Stimulated activated CD8-positive, alpha-beta memory T cell treated with anti-CD3 and anti-CD28 coated beads, Interleukin-15, amount 100 ng/mL, for 4 hours (primary cell): ENCODE measurements around the gene ZFYVE28.
"Not testable (repeated sequence)": the region's sequence is repeated elsewhere in the genome, so short reads cannot be mapped to it uniquely, and the experiment has no call there.

Experiments
- DNase-seq, 2 donors: peaks; one replicate each; pipeline ENCODE4 v3.0.0-alpha.2; 2020; ENCODE audit warnings: low read depth in 2 of 2

ZFYVE28 gene

DNA sequence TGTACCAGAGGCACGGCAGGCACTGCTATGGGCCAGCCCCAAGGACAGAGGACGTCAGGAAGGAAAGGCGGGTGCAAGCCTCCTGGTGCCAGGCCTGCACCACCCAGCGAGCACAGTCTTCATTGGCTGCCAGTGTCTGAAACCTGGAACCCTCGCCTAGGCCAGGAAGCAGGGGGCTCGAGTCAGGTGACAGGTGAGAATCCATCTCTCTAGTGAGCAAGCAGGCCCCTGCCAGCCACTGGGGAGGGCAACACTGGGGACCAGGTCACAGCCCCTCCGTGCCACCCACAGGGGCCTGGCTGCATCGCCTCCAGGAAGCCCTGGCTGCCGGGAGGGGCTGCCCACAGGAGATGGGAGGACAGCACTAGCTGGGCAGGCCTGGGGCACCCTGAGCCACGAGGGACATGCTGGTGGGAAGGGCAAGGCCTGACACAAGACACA, 169.6 kb downstream of the ZFYVE28 start:
- DNase-seq: no peak

GRCh38 chr4:2248044-2248780, 170.2 kb downstream of the ZFYVE28 start:
- DNase-seq: no peak

DNA sequence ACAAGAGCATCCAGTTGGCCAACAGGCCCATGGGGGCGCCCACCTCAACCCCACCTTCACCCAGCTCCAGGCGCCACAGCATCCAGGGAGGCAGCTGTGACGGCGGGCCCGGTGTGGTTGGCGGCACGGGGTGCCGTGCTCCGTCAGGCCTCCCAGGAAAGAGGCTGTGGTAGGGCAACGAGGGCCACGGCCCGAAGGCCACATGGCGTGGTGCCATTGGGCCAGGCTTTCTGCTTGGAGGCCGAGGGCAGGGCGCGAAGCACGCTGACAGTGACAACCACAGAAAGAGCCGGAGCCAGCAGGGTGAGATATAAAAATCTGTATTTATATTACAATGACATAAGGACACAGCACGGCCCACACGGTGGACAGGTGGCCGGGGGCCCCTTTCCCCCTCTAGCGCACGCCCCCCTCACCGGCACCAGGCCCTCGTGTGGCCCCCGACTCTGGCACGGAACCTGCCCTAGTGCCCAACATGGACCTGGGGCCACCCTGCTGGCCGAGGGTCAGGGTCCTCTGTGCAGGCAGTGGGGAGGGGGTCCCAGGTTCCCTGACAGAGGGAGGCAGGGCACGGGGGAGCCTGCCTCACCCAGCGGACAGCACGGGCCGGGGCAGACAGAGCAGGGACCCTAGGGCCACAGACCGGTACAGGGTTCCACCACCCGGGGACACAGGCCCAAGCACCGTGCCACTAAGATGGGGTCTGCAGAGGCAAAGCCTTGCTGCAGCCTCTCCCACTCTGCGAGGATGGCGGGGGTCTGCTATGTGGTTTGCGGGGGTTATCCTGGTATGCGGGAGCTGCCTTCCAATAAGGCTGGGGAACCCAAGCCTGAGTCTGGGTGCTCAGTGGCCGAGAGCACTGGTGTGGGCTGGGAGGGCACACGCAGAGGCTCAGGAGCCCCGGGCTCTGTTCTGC, 171.1 kb downstream of the ZFYVE28 start:
- DNase-seq: no peak

DNA sequence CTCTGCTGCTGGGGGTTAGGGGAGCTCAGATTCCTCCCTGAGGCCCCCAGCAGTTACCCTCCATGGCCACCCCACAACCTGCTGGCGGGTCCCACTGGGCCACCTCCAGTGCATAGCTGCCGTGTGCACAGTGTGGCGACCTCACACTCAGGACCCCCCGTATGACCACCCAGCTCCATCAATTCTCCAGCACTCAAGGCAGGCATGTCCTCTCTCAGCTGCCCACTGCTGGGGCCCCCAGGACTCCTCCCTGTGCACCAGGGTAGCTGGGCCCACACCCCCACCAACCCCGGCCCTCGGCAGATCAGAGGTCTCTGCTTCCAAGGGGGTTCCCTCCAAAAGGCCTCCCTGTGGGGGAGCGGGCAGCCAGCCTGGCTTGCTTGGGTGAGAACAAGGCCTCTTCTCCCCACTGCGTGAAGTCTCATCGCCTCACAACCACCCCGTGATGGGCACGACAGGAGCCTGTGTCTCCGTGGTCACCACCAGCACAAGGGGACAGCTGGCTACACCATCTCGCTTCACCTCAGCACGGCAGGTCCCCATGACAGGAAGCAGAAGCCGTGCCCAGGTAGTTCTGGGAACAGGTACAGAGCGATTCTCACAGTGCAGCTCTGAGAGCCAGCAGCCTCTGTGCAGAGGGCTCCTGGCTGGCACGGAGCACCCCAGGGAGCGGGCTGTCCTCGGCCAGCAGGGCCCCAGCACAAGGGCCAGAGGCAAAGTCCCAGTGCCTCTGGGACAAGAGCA, 171.9 kb downstream of the ZFYVE28 start:
- no peak for DNase-seq

DNA sequence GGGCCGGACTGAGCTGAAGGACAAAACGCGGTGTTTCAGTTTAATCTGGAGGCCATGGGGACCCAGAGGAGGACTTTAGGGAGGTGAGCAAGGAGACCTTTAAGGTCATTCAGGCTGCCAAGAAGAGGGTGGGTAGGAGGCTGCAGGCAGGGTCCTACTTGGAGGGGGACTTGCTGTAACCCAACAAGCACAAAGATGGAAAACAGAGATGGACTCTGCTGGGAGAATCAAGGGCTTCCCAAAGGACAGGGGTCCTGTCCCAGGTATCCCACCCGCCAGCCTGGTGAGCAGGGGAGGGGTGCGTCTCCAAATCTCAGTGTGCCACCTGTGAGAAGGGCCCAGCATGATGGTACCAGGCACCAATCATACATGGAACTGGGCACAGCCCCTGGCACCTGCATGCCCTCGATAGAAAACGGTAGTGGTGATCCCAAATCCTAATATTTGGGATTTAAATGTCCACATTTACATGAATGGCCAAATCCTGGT, 172.6 kb downstream of the ZFYVE28 start:
- no peak for DNase-seq

GRCh38 chr4:2245057-2245786, 173.2 kb downstream of the ZFYVE28 start:
- no peak for DNase-seq

DNA sequence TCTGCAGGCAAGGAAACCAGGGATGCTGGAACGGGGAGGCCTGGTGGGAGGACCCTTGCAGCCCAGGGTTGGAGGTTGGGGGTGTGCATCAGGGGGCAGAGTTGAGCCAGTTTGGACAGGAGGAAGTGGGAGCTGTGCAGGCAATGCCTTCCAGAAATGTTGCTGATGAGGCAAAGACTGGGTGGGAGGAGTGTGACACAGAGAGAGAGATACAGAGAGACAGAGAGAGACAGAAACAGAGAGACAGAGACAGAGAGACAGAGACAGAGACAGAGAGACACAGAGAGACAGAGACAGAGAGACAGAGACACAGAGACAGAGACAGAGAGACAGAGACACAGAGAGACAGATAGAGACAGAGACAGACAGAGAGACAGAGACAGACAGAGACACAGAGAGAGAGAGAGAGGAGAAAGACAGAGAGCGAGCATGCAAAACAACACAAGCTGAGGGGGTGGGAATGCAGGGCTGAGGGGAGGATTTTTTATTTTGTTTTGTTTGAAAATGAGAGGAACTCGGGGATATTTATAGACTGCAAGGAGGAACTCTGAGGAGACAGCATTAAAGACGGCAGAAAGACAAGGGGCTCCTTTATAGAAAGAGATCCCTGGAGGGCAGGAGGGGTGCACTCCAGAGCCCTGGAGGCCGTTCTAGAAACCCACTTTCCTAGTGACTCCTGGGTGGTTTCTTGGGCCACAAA, 174.6 kb downstream of the ZFYVE28 start:
- no peak for DNase-seq

DNA sequence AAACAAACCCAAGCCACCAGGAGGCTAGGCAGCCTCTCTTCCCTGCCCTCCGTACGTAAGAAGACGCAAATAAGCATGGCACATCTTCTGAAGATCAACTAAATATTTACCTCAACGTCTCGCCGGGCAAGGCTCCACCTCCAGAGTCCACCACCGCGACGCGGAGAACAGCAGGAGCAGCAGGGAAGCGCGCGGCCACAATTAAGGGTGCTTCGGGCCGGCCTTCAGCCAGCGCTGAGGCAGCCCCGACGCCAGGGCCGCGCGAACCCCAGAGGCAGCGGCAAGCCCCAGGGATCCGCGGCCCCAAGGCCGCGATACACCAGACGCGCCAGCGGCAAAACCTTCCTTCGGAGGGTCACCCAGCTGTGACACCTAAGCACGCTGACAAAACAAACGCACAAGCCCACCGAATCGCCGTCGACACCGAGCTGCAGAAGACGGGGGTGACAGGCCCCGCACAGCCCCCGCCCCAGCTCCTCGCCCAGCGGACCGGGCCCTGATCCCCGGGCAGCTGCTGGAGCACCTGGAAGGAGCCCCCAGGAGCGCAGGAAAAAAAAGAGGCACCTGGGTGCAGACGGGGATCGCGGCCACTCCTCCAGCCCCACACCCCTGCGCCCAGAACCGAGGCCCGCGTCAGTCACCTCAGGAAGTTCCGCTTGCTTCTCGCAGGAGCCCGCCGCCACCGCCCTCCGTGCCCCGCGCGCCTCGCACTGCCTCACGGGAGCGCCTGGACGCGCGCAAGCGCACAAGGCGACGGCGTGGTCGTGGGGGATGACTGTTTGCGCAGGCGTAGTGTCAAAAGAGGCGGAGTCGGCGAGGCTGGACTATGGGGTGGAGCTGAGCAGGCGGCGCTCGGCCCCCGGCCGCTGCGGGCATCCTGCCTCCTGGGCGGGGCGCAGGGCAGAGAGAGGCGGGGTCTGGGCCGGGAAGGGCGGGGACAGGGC, 176.8 kb downstream of the ZFYVE28 start, which contains the start of the genes HAUS3 and POLN:
Gene HAUS3, minus strand, starts transcription at position 712 of the 944 bp plus-strand sequence. CDS start 1,175 bp downstream, outside the sequence.
Gene POLN, minus strand, starts transcription at position 712 of the 944 bp plus-strand sequence. CDS start 12,890 bp downstream, outside the sequence.
- peak; percentile 98 to 99 for DNase-seq

- DNase-seq: no peak
Measured at GRCh38 chr4:2241003-2241402, 177.4 kb downstream of the ZFYVE28 start.

DNA sequence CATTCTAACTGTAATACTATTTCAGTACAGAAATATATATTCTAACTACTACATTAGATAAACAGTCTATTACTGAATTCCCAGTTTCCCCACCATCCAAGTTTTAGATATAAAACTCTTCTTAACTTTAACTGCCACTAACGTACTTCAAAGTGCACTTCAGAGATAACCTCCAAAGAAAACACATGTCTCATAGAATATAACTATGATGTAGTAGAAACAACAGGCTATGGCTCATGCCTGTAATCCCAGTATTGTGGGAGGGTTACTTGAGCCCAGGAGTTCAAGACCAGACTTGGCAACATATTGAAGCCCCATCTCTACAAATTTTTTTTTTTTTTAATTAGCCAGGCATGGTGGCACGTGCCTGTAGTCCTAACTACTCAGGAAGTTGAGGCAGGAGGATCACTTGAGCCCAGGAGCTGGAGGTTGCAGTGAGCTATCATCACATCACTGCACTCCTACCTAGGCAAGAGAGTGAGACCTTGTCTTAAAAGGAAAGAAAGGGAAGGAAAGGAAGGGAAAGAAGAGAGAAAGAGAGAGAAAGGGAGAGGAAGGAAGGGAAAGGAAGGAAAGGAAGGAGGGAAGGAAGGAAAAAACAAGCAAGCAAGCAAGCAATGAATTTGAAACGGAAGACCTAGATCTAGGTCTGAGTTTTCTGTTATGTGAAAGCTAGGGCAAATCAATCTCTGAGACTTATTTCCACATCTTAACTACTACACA, 181.3 kb downstream of the ZFYVE28 start:
- DNase-seq: no peak

- no peak for DNase-seq
Measured at GRCh38 chr4:2231082-2231481, 187.4 kb downstream of the ZFYVE28 start.

DNA sequence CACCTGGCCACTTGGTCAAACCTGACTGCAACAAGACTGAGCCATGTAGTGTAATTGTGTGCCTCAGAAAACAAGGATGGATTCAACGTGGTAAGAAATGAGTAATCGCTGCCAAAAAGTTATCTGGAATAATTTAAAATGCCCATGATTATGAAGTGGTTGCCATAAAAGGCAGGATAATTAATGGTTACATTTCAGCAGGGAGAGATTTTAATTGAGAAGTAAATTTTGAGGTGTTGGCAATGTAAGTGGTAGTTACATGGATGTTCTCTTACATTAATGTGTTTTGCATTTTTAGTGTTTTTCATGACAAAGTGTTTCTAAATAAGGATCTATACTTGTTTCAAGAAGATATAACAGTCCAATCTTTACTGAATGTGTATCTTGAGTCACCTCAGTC, 192.2 kb downstream of the ZFYVE28 start:
- no peak for DNase-seq

- no peak for DNase-seq
Measured at GRCh38 chr4:2222838-2223237, 195.6 kb downstream of the ZFYVE28 start.

DNA sequence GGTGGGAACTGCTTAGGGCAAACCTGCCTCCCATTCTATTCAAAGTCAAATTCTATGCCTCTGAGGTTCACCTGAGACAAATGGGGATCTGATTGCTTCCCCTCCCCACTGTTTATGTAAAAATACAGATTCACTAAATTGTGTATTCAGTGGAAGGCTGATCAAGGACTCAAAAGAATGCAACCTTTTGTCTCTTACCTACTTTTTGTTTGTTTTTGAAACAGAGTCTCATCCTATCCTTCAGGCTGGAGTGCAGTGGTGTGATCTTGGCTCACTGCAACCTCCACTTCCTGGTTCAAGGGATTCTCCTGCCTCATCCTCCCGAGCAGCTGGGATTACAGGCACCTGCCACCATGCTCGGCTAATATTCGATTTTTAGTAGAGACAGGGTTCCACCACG, 197.1 kb downstream of the ZFYVE28 start:
- DNase-seq: not testable (repeated sequence)

DNA sequence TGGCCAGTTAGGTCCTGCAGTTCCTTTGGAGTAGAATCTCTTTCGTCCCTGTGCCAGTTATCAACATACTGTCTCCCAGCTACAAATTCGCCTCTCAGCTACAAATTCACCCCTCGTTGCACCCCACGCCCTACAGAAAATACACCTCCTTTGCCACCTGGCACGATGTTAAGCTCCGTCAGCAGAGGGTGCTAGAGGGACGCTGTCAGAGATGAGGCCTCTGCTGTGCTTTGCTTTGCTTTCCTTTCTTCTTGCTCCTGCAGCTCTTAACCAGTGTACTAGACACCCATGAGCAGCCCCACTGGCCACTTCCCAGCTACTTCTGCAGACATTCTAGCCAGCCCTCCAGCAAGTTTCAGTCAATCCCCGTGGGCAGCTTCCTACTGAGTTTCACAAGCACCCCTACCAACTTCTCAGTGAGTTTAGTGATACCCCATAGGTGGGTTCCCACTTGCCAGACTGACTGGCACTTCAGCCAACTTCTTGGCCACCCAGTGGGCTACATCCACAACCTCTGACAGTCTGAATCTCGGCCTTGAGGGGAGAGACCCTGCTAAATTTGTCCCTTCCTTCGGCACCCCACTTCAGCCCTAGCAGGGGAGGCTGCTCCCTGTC, 198.3 kb downstream of the ZFYVE28 start:
- DNase-seq: peak; percentile 41 to 57
